GM06990 (cell line): ENCODE results near the gene NKAIN2.

Experiments used
- DNase-seq: peaks from one replicate; pipeline ENCODE4 v3.0.0-alpha.2; 2011; ENCODE audit not compliant: insufficient read length; ENCODE audit errors: extremely low read depth
- H3K27me3 ChIP-seq: replicated peaks from 2 replicates; pipeline ENCODE4 v1.6.0; 2011; ENCODE audit warnings: low read length; ENCODE audit not compliant: control insufficient read depth, insufficient read depth
- H3K36me3 ChIP-seq: 2 replicates; pipeline ENCODE4 v1.5.1; 2011; ENCODE audit warnings: low read length; ENCODE audit not compliant: control insufficient read depth, insufficient read depth
- H3K4me3 ChIP-seq: replicated peaks from 2 replicates; pipeline ENCODE4 v1.5.1; 2011; ENCODE audit warnings: low read depth, mild to moderate bottlenecking, control low read depth, low read length
- TF ChIP-seq, protein P1 (sequence below): IDR thresholded peaks from 2 replicates; pipeline ENCODE4 v1.5.1; 2011; ENCODE audit warnings: low read length, control low read depth, mild to moderate bottlenecking, inconsistent platforms; ENCODE audit not compliant: insufficient read depth, poor library complexity, severe bottlenecking

The NKAIN2 gene

DNA sequence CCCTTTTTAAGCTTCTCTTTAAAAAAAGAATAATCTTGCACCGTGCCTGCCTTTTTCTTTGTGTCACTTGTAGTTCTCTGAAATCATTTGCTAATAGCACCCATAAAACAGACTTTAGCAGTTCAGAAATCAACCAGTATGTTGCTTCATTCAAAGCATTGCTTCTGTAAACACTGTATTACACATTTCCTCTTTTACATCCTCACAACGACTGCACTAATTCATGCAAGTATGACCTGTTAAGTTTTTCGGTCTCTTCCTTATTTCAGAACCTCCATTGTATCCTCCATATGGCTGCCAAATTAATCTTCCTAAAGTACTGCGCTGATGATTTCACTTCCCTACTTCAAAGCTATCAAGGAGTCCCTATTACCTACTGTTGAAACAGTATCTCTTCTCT is 1015.7 kb downstream of the NKAIN2 start:
- TF ChIP-seq, protein P1, sequence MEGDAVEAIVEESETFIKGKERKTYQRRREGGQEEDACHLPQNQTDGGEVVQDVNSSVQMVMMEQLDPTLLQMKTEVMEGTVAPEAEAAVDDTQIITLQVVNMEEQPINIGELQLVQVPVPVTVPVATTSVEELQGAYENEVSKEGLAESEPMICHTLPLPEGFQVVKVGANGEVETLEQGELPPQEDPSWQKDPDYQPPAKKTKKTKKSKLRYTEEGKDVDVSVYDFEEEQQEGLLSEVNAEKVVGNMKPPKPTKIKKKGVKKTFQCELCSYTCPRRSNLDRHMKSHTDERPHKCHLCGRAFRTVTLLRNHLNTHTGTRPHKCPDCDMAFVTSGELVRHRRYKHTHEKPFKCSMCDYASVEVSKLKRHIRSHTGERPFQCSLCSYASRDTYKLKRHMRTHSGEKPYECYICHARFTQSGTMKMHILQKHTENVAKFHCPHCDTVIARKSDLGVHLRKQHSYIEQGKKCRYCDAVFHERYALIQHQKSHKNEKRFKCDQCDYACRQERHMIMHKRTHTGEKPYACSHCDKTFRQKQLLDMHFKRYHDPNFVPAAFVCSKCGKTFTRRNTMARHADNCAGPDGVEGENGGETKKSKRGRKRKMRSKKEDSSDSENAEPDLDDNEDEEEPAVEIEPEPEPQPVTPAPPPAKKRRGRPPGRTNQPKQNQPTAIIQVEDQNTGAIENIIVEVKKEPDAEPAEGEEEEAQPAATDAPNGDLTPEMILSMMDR: no peak
- no peak overlapping the region for H3K4me3 ChIP-seq
- no peaks in the 10 kb centered on the region for H3K36me3 ChIP-seq
- no peak for DNase-seq
- H3K27me3 ChIP-seq: no peaks in the 10 kb centered on the region

DNA sequence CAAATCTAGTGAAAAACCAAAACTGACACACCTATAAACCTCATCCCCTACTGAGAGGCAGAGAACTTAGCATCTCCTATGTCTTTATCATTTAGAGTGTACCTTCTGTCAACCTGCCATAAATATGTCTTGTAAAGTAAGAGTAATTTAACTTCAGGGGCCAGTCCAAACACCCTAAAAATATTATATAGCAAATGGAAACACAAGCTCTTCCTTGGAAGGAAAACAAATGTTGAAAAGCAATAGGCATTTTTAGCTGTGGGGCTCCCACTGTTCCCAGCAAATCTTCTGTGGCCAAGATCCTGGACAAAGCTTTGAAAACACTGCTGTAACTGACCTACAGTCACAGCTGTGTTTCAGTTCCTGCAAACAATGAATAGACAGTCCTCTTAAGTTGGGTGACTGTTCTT is 1018.5 kb downstream of the NKAIN2 start:
- TF ChIP-seq, protein P1: no peak

GRCh38 chr6:124822721-124823120 is 1019.1 kb downstream of the NKAIN2 start:
- TF ChIP-seq, protein P1: no peak
- Histone ChIP-seq H3K27me3 (no peaks in the 10 kb centered on the region), H3K36me3 (no peaks in the 10 kb centered on the region), H3K4me3 (no peak overlapping the region)
- no peak for DNase-seq

More for the DNA sequence above, 1018.5 kb downstream of the NKAIN2 start:
- Histone ChIP-seq H3K36me3 (no peaks in the 10 kb centered on the region), H3K27me3 (no peaks in the 10 kb centered on the region), H3K4me3 (no peak overlapping the region)
- DNase-seq: no peak

- TF ChIP-seq, protein P1: no peak
- Histone ChIP-seq H3K36me3 (no peaks in the 10 kb centered on the region), H3K27me3 (no peaks in the 10 kb centered on the region), H3K4me3 (no peak overlapping the region)
- no peak for DNase-seq
Measured at GRCh38 chr6:124823240-124824111, 1019.8 kb downstream of the NKAIN2 start.

DNA sequence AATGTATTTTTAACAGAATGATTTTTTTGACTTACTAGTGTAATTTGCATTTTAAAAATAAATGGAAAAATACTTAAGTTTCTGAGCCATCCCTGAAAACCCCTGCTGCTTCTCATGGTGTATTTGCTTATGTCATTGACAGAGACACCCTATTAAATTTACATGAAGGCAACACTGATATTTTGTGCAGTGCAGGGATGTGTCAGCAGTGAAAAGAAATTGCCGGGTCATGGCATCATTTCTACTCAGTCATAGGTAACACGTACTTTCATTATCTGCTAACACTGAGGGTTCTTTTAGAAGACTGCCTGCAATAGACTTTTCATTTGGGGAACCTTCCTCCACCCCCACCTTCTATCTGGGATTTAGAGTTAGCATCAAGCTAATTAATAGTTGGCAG is 1021.9 kb downstream of the NKAIN2 start:
- H3K4me3 ChIP-seq: no peak overlapping the region
- DNase-seq: no peak
- no peaks in the 10 kb centered on the region for H3K36me3 ChIP-seq

More for the DNA sequence above, 1021.9 kb downstream of the NKAIN2 start:
- H3K27me3 ChIP-seq: no peaks in the 10 kb centered on the region
- TF ChIP-seq, protein P1: no peak
